Endothelial cell of umbilical vein (primary cell): ENCODE results near the gene DDHD1. TPM values are rescaled to one million over a fixed set of nuclear protein-coding genes. Genes with fewer than 3 reads are reported as not detected.

Experiments
- BruUV-seq: library from RNA; stranded (reverse); fragments of 400-500 nt; replicated peaks from 2 replicates; lab custom pipeline; 2021; lab: Mats Ljungman, UMichigan
- CTCF ChIA-PET: fragments of 300-600, 350-600 bp; sonication (Branson Sonifier 250); formaldehyde crosslinking; loops from one replicate; lab custom pipeline; 2021; ENCODE audit warnings: antibody characterized with exemption, inconsistent platforms; lab: Charles Lee
- POLR2A ChIA-PET: fragments of 300-600, 350-600 bp; sonication (Branson Sonifier 250); formaldehyde crosslinking; loops from one replicate; lab custom pipeline; 2021; ENCODE audit warnings: antibody characterized with exemption, inconsistent platforms; lab: Charles Lee
- DNase-seq: peaks from one replicate; pipeline ENCODE4 v3.0.0-alpha.2; 2011; ENCODE audit warnings: low read depth, low spot score
- FAIRE-seq: peaks from 2 replicates; lab custom pipeline; 2011; peaks lifted over from hg19 to GRCh38; lab: Jason Lieb, UNC
- H2AFZ ChIP-seq: 2 replicates; pipeline ENCODE4 v1.6.0; 2012; ENCODE audit warnings: low read depth, low read length, control low read depth, inconsistent platforms
- H3K27ac ChIP-seq: 2 replicates; pipeline ENCODE4 v1.5.1; 2011; ENCODE audit warnings: low read depth, mild to moderate bottlenecking, control low read depth, low read length, moderate library complexity; ENCODE audit not compliant: insufficient read depth
- H3K27me3 ChIP-seq, 2 experiments: 2 replicates each; pipeline versions ENCODE4 v1.6.0 to v1.6.1; 2011; ENCODE audit warnings: low read length in 2 of 2, mixed read lengths in 1 of 2; ENCODE audit not compliant: control insufficient read depth in 2 of 2, insufficient read depth in 2 of 2
- H3K36me3 ChIP-seq, 2 experiments: 2 replicates in 1 of 2; 3 replicates in 1 of 2; pipeline ENCODE4 v1.5.1; 2011; ENCODE audit warnings: low read length in 2 of 2, mild to moderate bottlenecking in 1 of 2, moderate library complexity in 1 of 2; ENCODE audit not compliant: control insufficient read depth in 2 of 2, insufficient read depth in 2 of 2; ENCODE audit errors: extremely low read depth in 1 of 2
- H3K4me1 ChIP-seq: 3 replicates; pipeline ENCODE4 v1.5.1; 2011; ENCODE audit warnings: mild to moderate bottlenecking, low read length; ENCODE audit not compliant: control insufficient read depth, insufficient read depth; ENCODE audit errors: extremely low read depth
- H3K4me2 ChIP-seq: 2 replicates; pipeline ENCODE4 v1.6.1; 2011; ENCODE audit warnings: low read length, control low read depth, mixed read lengths; ENCODE audit not compliant: insufficient read depth
- H3K4me3 ChIP-seq, 3 experiments: fragments of 200-600 bp in 1 of 3; sonication (generic), shearing (Covaris generic) in 1 of 3; replicated peaks in 1 of 3; 2 replicates each; pipeline ENCODE4 v1.5.1; 2011 to 2016; ENCODE audit warnings: control low read depth in 3 of 3, low read length in 3 of 3, mild to moderate bottlenecking in 2 of 3, inconsistent platforms in 1 of 3, low read depth in 1 of 3, moderate library complexity in 1 of 3; ENCODE audit not compliant: insufficient read depth in 1 of 3
- H3K79me2 ChIP-seq: 2 replicates; pipeline ENCODE4 v1.6.0; 2012; ENCODE audit warnings: low read length, inconsistent platforms; ENCODE audit not compliant: control insufficient read depth, insufficient read depth
- H3K9ac ChIP-seq: replicated peaks from 2 replicates; pipeline ENCODE3; 2011; ENCODE audit warnings: low read length, control low read depth; ENCODE audit not compliant: insufficient read depth; ENCODE audit errors: extremely low read depth
- H3K9me1 ChIP-seq: replicated peaks from 3 replicates; pipeline ENCODE4 v1.6.0; 2011; ENCODE audit warnings: mild to moderate bottlenecking, low read length; ENCODE audit not compliant: control insufficient read depth, insufficient read depth; ENCODE audit errors: extremely low read depth
- H3K9me3 ChIP-seq: replicated peaks from 2 replicates; pipeline ENCODE4 v1.5.1; 2012; ENCODE audit warnings: low read length, inconsistent platforms; ENCODE audit not compliant: control insufficient read depth, insufficient read depth
- H4K20me1 ChIP-seq: replicated peaks from 2 replicates; pipeline ENCODE3; 2011; ENCODE audit warnings: mild to moderate bottlenecking, low read length; ENCODE audit not compliant: control insufficient read depth, insufficient read depth; ENCODE audit errors: extremely low read depth
- CTCF ChIP-seq, 2 donors: IDR thresholded peaks; 1 replicate in 1 of 2; 2 replicates in 1 of 2; pipeline ENCODE4 v1.5.1; 2011; ENCODE audit warnings: low read length in 2 of 2, mild to moderate bottlenecking in 2 of 2, moderate library complexity in 2 of 2, control low read depth in 1 of 2, inconsistent platforms in 1 of 2, low read depth in 1 of 2; ENCODE audit not compliant: insufficient read depth in 1 of 2; ENCODE audit errors: extremely low read depth in 1 of 2
- EZH2 ChIP-seq: IDR thresholded peaks from 2 replicates; pipeline ENCODE4 v1.6.1; 2012; ENCODE audit warnings: borderline replicate concordance, low read depth, mild to moderate bottlenecking, moderate library complexity, low read length, inconsistent platforms; ENCODE audit not compliant: severe bottlenecking
- FOS ChIP-seq: IDR thresholded peaks from 2 replicates; pipeline ENCODE4 v1.6.1; 2011; ENCODE audit warnings: mild to moderate bottlenecking, low read length, moderate library complexity, borderline replicate concordance; ENCODE audit not compliant: insufficient read depth
- GATA2 ChIP-seq: IDR thresholded peaks from 2 replicates; pipeline ENCODE4 v1.7.0; 2011; ENCODE audit warnings: low read depth, mild to moderate bottlenecking, moderate library complexity, mixed read lengths, low read length; ENCODE audit not compliant: insufficient read length, insufficient read depth
- JUN ChIP-seq: IDR thresholded peaks from 2 replicates; pipeline ENCODE4 v1.6.1; 2011; ENCODE audit warnings: borderline replicate concordance, low read depth; ENCODE audit not compliant: insufficient read length, insufficient read depth
- MAX ChIP-seq: IDR thresholded peaks from 2 replicates; pipeline ENCODE4 v1.6.1; 2011; ENCODE audit not compliant: insufficient read depth, insufficient read length
- MYC ChIP-seq: IDR thresholded peaks from one replicate; pipeline ENCODE4 v1.6.1; 2011; ENCODE audit warnings: mild to moderate bottlenecking, low read depth, low read length
- POLR2A ChIP-seq: IDR thresholded peaks from 2 replicates; pipeline ENCODE4 v1.6.1; 2012; ENCODE audit warnings: low read depth, mild to moderate bottlenecking, control low read depth, low read length
- POLR2AphosphoS5 ChIP-seq: IDR thresholded peaks from 2 replicates; pipeline ENCODE4 v1.6.1; 2012; ENCODE audit warnings: low read depth, mild to moderate bottlenecking, control low read depth, low read length, moderate library complexity; ENCODE audit not compliant: insufficient read depth
- dilution Hi-C: fragments of 300-500 bp; cut with MboI; formaldehyde crosslinking; loops from one replicate; pipeline ENCODE4 v1.15.0; 2019; ENCODE audit warnings: low sequenced_read_pairs; ENCODE audit not compliant: extremely low pct_ligation_motif_present
- intact Hi-C: fragments of 100-400 bp; cut with micrococcal nuclease; formaldehyde crosslinking; loops from one replicate; pipeline ENCODE4 v1.10.0; 2022
- polyA plus RNA-seq, 4 experiments: library from polyadenylated mRNA; depleted of rRNA in 3 of 4; stranded (reverse) in 3 of 4; unstranded in 1 of 4; fragments of >200 nt; gene quantifications; 2 replicates each; pipeline versions ENCODE4 v1.2.1 to v1.2.3, GENCODE V29; 2011 to 2012; ENCODE audit warnings: missing spikeins in 1 of 4
- total RNA-seq: library from RNA; stranded (reverse); gene quantifications from 2 replicates; pipeline ENCODE4 v1.2.3, GENCODE V29; 2021

DDHD1 gene
- total and polyA plus RNA-seq, 2 donors (not counting 3 experiments of a cell fraction or from before 2014, with no cell fraction given), result 2.7 to 12.4 TPM

GRCh38 chr14:53042480-53042879, 110.6 kb downstream of the DDHD1 start:
- Histone ChIP-seq H3K27me3 (no peaks in the 10 kb centered on the region), H3K79me2 (no peaks in the 10 kb centered on the region), H4K20me1 (no peaks in the 10 kb centered on the region), H3K4me3 (no peak overlapping the region), H3K4me1 (no peaks in the 10 kb centered on the region), H2AFZ (no peak overlapping the region), H3K4me2 (peak overlapping the region; percentile 43), H3K27ac (no peak overlapping the region), H3K9me3 (no peaks in the 10 kb centered on the region), H3K9ac (no peak overlapping the region), H3K36me3 (no peaks in the 10 kb centered on the region), H3K9me1 (no peaks in the 10 kb centered on the region)
- no TSS peak for BruUV-seq
- POLR2A ChIA-PET, result no interaction called here
- dilution Hi-C loops, result no loop called here
- TF ChIP-seq MAX (no peak), GATA2 (no peak), CTCF (IDR thresholded peaks at IDR 0.05; ENCODE audit: extremely low read depth in 1 of 2, insufficient read depth in 1 of 2, low read depth in 1 of 2, low read length in 2 of 2) (no peak), EZH2 (no peak), POLR2A (no peak)
- CTCF ChIA-PET, result interaction anchor here (0.9 to 3.0 kb wide), 4 partner anchors 9 to 18 kb away, joined by 3 to 7 read pairs (median 3); no protein-coding TSS in a partner anchor
- intact Hi-C loops, result no loop called here
- no peak for FAIRE-seq
- DNase-seq, result peak; percentile 81

- intact Hi-C loops, result no loop called here
- Histone ChIP-seq H4K20me1 (no peaks in the 10 kb centered on the region), H2AFZ (no peak overlapping the region), H3K9me3 (no peaks in the 10 kb centered on the region), H3K4me2 (no peak overlapping the region), H3K36me3 (no peaks in the 10 kb centered on the region), H3K27ac (no peak overlapping the region), H3K79me2 (no peaks in the 10 kb centered on the region), H3K4me1 (no peaks in the 10 kb centered on the region), H3K9me1 (no peaks in the 10 kb centered on the region), H3K4me3 (no peak overlapping the region), H3K9ac (no peak overlapping the region), H3K27me3 (no peaks in the 10 kb centered on the region)
- TF ChIP-seq JUN (no peak), EZH2 (no peak), MYC (no peak), GATA2 (no peak), POLR2AphosphoS5 (no peak), POLR2A (no peak), FOS (no peak), MAX (no peak), CTCF (IDR thresholded peaks at IDR 0.05; ENCODE audit: extremely low read depth in 1 of 2, insufficient read depth in 1 of 2, low read depth in 1 of 2, low read length in 2 of 2) (no peak)
- FAIRE-seq (no peak), DNase-seq (peak; percentile 9)
- CTCF ChIA-PET, result interaction anchor here (2.1 kb wide), 1 partner anchor 10 kb away, joined by 6 read pairs; no protein-coding TSS in a partner anchor
- POLR2A ChIA-PET, result no interaction called here
- BruUV-seq, result no TSS peak
- dilution Hi-C loops, result no loop called here
Observed at GRCh38 chr14:53041067-53041466, 112.1 kb downstream of the DDHD1 start.
